ENCODE results near the gene MAMSTR. TPM values are rescaled to one million over a fixed set of nuclear protein-coding genes. Genes with fewer than 3 reads are reported as not detected.
"Not testable (repeated sequence)": the region's sequence is repeated elsewhere in the genome, so short reads cannot be mapped to it uniquely, and the experiment has no call there.

The MAMSTR gene
- total RNA-seq, 1 experiment from 2014 or later: 1.9 TPM

DNA sequence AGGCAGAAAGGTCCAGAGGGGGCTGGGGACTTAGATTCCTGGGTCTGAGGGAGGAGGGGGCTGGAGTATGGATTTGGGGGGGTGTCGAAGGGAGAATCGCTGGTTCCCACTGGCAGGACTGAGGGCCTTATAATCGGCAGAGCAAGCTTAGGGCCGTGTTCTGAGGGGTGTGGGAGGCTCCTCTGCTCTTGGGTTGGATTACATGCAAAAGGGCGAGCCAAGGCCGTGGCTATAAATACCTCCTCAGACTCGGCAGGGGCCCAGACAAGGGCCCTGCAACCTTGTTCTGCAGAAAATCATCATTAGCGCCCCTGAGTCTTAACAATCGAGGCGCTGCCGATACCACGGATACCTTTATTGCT is 707 bp upstream of the MAMSTR start:
- Histone ChIP-seq H3K36me3 (ENCODE audit: control insufficient read depth, insufficient read depth, low read length) (no peaks in the 10 kb centered on the region), H3K4me3 (ENCODE audit: low read depth, low read length) (peak overlapping the region; percentile 15; the same call in 1 of the 2 replicates), H3K27me3 (replicated peaks; ENCODE audit: control insufficient read depth, insufficient read depth, low read length) (no peaks in the 10 kb centered on the region), H3K4me1 (peaks cover 10% of the 10 kb centered on the region), H3K9me3 (no peaks in the 10 kb centered on the region)
- CTCF ChIA-PET: interaction anchor here (0.6 to 1.4 kb wide), 5 partner anchors 13 to 75 kb away, joined by 3 to 8 read pairs (median 5); partner anchors contain the start of gene CA11
- Mint-ChIP-seq H3K27ac (ENCODE audit: unreplicated experiment) (peak overlapping the region; percentile 97), H3K36me3 (ENCODE audit: insufficient read depth, unreplicated experiment) (peaks cover 26% of the 10 kb centered on the region), H3K4me1 (ENCODE audit: low read depth, unreplicated experiment) (peaks cover 25% of the 10 kb centered on the region), H3K9me3 (ENCODE audit: unreplicated experiment) (no peaks in the 10 kb centered on the region), H3K27me3 (ENCODE audit: insufficient read depth, unreplicated experiment) (no peaks in the 10 kb centered on the region), H3K4me3 (ENCODE audit: unreplicated experiment) (peak overlapping the region; percentile 92)
- BruUV-seq (replicated peaks): no TSS peak
- TF ChIP-seq, protein P1, sequence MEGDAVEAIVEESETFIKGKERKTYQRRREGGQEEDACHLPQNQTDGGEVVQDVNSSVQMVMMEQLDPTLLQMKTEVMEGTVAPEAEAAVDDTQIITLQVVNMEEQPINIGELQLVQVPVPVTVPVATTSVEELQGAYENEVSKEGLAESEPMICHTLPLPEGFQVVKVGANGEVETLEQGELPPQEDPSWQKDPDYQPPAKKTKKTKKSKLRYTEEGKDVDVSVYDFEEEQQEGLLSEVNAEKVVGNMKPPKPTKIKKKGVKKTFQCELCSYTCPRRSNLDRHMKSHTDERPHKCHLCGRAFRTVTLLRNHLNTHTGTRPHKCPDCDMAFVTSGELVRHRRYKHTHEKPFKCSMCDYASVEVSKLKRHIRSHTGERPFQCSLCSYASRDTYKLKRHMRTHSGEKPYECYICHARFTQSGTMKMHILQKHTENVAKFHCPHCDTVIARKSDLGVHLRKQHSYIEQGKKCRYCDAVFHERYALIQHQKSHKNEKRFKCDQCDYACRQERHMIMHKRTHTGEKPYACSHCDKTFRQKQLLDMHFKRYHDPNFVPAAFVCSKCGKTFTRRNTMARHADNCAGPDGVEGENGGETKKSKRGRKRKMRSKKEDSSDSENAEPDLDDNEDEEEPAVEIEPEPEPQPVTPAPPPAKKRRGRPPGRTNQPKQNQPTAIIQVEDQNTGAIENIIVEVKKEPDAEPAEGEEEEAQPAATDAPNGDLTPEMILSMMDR (IDR thresholded peaks at IDR 0.05; ENCODE audit: insufficient read depth in 1 of 2, low read depth in 1 of 2, low read length in 1 of 2, severe bottlenecking in 1 of 2, unreplicated experiment in 1 of 2): no peak
- POLR2A ChIA-PET: interaction anchor here (0.5 to 1.0 kb wide), 6 partner anchors 12 to 485 kb away, joined by 3 to 8 read pairs (median 3); partner anchors contain the start of genes FUT2 and SPHK2
- intact Hi-C loops (cut with micrococcal nuclease; ENCODE audit: unreplicated experiment): loop anchor here (1.0 kb wide), 1 partner anchor 18 kb away; no protein-coding TSS in a partner anchor
- DNase-seq: no peak

DNA sequence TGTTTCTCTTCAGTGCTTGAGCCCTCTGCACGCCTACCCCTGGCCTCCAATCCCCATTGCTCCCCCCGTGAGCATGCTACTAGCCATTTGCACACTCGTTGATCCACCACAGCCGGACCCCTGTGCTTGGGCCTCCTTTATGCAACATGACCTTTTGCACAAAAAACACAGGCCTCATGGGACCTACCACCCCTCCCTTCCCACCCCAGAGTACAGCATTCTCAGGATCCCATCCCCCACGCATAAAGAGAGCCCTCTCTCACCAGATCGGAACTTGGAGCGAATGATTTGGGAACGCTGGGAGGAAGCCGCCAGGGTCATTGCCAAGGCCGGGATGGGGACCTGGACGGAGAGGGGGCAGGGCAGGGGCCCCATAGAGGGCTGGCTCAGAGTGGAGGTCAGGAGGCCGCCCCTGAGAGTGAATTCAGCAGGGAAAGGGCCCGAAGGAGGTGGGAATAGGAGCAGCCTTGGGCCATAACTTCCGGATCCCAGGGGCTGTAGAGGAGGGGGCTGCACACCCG is 754 bp downstream of the MAMSTR start:
- TF ChIP-seq, protein P1 (IDR thresholded peaks at IDR 0.05; ENCODE audit: insufficient read depth in 1 of 2, low read depth in 1 of 2, low read length in 1 of 2, severe bottlenecking in 1 of 2, unreplicated experiment in 1 of 2): no peak
- Histone ChIP-seq H3K36me3 (ENCODE audit: control insufficient read depth, insufficient read depth, low read length) (no peaks in the 10 kb centered on the region), H3K9me3 (no peaks in the 10 kb centered on the region), H3K27me3 (replicated peaks; ENCODE audit: control insufficient read depth, insufficient read depth, low read length) (no peaks in the 10 kb centered on the region), H3K4me3 (ENCODE audit: low read depth, low read length) (no peak overlapping the region), H3K4me1 (peaks cover 16% of the 10 kb centered on the region)
- Mint-ChIP-seq H3K27me3 (ENCODE audit: insufficient read depth, unreplicated experiment) (no peaks in the 10 kb centered on the region), H3K36me3 (ENCODE audit: insufficient read depth, unreplicated experiment) (peaks cover 33% of the 10 kb centered on the region), H3K4me1 (ENCODE audit: low read depth, unreplicated experiment) (peaks cover 30% of the 10 kb centered on the region), H3K9me3 (ENCODE audit: unreplicated experiment) (no peaks in the 10 kb centered on the region), H3K4me3 (ENCODE audit: unreplicated experiment) (peak overlapping the region; percentile 36), H3K27ac (ENCODE audit: unreplicated experiment) (no peak overlapping the region)
- ChIA-PET CTCF (no interaction called here), POLR2A (no interaction called here)
- BruUV-seq (replicated peaks): no TSS peak
- intact Hi-C loops (cut with micrococcal nuclease; ENCODE audit: unreplicated experiment): no loop called here
- no peak for DNase-seq

DNA sequence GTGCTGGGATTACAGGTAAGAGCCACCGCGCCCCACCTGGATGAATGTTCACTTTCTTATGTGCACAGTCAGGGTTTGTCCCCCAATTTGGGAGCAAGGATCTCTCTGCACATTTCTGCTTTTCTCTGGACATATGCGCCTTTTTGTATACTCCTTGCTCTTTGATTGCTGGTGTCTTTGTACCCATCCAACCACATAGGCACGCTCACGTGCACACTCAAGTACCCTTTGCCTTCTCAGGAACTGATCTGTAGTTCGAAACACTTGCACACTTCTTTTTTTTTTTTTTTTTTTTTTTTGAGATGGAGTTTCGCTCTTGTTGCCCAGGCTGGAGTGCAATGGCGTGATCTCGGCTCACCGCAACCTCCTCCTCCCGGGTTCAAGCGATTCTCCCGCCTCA is 1.4 kb downstream of the MAMSTR start:
- intact Hi-C loops (cut with micrococcal nuclease; ENCODE audit: unreplicated experiment); H3K4me3 Mint-ChIP-seq (ENCODE audit: unreplicated experiment); H3K27me3 ChIP-seq (replicated peaks; ENCODE audit: control insufficient read depth, insufficient read depth, low read length); H3K27me3 Mint-ChIP-seq (ENCODE audit: insufficient read depth, unreplicated experiment); BruUV-seq (replicated peaks); H3K27ac Mint-ChIP-seq (ENCODE audit: unreplicated experiment); H3K4me3 ChIP-seq (ENCODE audit: low read depth, low read length); CTCF ChIA-PET; H3K9me3 ChIP-seq; H3K9me3 Mint-ChIP-seq (ENCODE audit: unreplicated experiment); POLR2A ChIA-PET; DNase-seq; H3K36me3 ChIP-seq (ENCODE audit: control insufficient read depth, insufficient read depth, low read length): not testable (repeated sequence)
- peaks cover 17% of the 10 kb centered on the region for H3K4me1 ChIP-seq
- Mint-ChIP-seq H3K4me1 (ENCODE audit: low read depth, unreplicated experiment) (peaks cover 30% of the 10 kb centered on the region), H3K36me3 (ENCODE audit: insufficient read depth, unreplicated experiment) (peaks cover 36% of the 10 kb centered on the region)
